Measurements from ENCODE around the gene SSH2.

DNA sequence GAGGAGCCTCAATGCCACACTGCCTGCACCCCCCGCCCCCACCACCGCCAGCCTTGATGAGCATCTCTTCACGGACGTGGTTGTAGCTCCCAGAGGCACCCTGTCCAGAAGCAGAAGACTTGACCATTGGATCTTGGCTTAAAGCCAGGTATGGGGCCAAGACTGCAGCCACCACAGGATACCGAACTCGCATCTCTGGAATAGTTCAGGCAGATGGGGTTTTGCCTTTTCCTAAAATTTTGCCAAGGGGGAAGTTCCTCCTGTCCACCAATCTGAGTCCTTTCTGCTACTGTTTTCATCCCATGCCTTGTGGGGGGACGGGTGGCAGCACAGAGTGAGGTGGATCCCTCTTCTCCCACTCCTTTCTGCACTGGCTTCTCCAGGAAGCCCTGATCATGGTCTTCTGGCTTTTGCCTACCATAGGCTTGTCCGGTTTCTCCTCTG is 308.3 kb downstream of the SSH2 start:
- no peak for TF ChIP-seq EZH2phosphoT487 (IDR thresholded peaks at IDR 0.05; ENCODE audit: low read depth)
- TF ChIP-seq, protein P1, sequence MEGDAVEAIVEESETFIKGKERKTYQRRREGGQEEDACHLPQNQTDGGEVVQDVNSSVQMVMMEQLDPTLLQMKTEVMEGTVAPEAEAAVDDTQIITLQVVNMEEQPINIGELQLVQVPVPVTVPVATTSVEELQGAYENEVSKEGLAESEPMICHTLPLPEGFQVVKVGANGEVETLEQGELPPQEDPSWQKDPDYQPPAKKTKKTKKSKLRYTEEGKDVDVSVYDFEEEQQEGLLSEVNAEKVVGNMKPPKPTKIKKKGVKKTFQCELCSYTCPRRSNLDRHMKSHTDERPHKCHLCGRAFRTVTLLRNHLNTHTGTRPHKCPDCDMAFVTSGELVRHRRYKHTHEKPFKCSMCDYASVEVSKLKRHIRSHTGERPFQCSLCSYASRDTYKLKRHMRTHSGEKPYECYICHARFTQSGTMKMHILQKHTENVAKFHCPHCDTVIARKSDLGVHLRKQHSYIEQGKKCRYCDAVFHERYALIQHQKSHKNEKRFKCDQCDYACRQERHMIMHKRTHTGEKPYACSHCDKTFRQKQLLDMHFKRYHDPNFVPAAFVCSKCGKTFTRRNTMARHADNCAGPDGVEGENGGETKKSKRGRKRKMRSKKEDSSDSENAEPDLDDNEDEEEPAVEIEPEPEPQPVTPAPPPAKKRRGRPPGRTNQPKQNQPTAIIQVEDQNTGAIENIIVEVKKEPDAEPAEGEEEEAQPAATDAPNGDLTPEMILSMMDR (IDR thresholded peaks at IDR 0.05; ENCODE audit: low read depth, low read length) = no peak

Data from OCI-LY3 (cell line).